Neural progenitor cell (in vitro differentiated cells): ENCODE data around the gene CRIP2. TPM values are rescaled to one million over a fixed set of nuclear protein-coding genes. Genes with fewer than 3 reads are reported as not detected.

Source experiments
- DNase-seq: peaks from one replicate; pipeline ENCODE4 v3.0.0-alpha.2; 2016; ENCODE audit warnings: low spot score
- H2AFZ ChIP-seq: fragments of 200-600 bp; sonication (generic); replicated peaks from 2 replicates; pipeline ENCODE4 v1.6.1; 2016; ENCODE audit warnings: antibody characterized with exemption
- H3F3A ChIP-seq: fragments of 200-600 bp; sonication (generic); 2 replicates; pipeline ENCODE4 v1.6.1; 2016; ENCODE audit warnings: antibody characterized with exemption, low read depth
- H3K27ac ChIP-seq: fragments of 200-600 bp; sonication (generic); 2 replicates; pipeline ENCODE4 v1.5.1; 2016; ENCODE audit warnings: mild to moderate bottlenecking
- H3K27me3 ChIP-seq: fragments of 200-600 bp; sonication (generic); 2 replicates; pipeline ENCODE4 v1.6.1; 2016; ENCODE audit warnings: mild to moderate bottlenecking, moderate library complexity
- H3K36me3 ChIP-seq: fragments of 200-600 bp; sonication (generic); 2 replicates; pipeline ENCODE4 v1.5.1; 2016
- H3K4me1 ChIP-seq: fragments of 200-600 bp; sonication (generic); 2 replicates; pipeline ENCODE4 v1.6.1; 2016; ENCODE audit warnings: mixed run types
- H3K4me2 ChIP-seq: fragments of 200-600 bp; sonication (generic); 2 replicates; pipeline ENCODE4 v1.6.1; 2016
- H3K4me3 ChIP-seq: fragments of 200-600 bp; sonication (generic); 2 replicates; pipeline ENCODE4 v1.5.1; 2016
- H3K79me2 ChIP-seq: fragments of 200-600 bp; sonication (generic); 2 replicates; pipeline ENCODE4 v1.6.1; 2016; ENCODE audit warnings: low read depth
- H3K9ac ChIP-seq: fragments of 200-600 bp; sonication (generic); 2 replicates; pipeline ENCODE4 v1.6.1; 2016
- H3K9me3 ChIP-seq: fragments of 200-600 bp; sonication (generic); 2 replicates; pipeline ENCODE4 v1.5.1; 2016; ENCODE audit warnings: low read depth
- H4K20me1 ChIP-seq: fragments of 200-600 bp; sonication (generic); 2 replicates; pipeline ENCODE4 v1.6.1; 2016; ENCODE audit warnings: low read depth
- H3K27ac Mint-ChIP-seq: 3 replicates; pipeline ENCODE4 v1.8.0; 2021; ENCODE audit warnings: mixed read lengths
- H3K27me3 Mint-ChIP-seq: 2 replicates; pipeline ENCODE4 v1.8.0; 2022; ENCODE audit warnings: low read depth, mild to moderate bottlenecking, inconsistent platforms, moderate library complexity, mixed read lengths; ENCODE audit not compliant: insufficient read depth
- H3K36me3 Mint-ChIP-seq: 3 replicates; pipeline ENCODE4 v1.8.0; 2021; ENCODE audit warnings: mixed read lengths
- H3K4me1 Mint-ChIP-seq: 3 replicates; pipeline ENCODE4 v1.8.0; 2021; ENCODE audit warnings: mixed read lengths
- H3K4me3 Mint-ChIP-seq: 3 replicates; pipeline ENCODE4 v1.8.0; 2021; ENCODE audit warnings: mild to moderate bottlenecking, moderate library complexity, mixed read lengths
- H3K9me3 Mint-ChIP-seq: 3 replicates; pipeline ENCODE4 v1.8.0; 2020; ENCODE audit warnings: mixed read lengths
- EZH2 ChIP-seq: fragments of 200-600 bp; sonication (generic); IDR thresholded peaks from 2 replicates; pipeline ENCODE4 v1.6.1; 2017; ENCODE audit warnings: antibody characterized with exemption, mild to moderate bottlenecking, moderate library complexity
- EZH2phosphoT487 ChIP-seq: fragments of 200-600 bp; sonication (generic); IDR thresholded peaks from 2 replicates; pipeline ENCODE4 v1.6.1; 2017; ENCODE audit warnings: antibody characterized with exemption
- total RNA-seq: library from RNA; depleted of rRNA; stranded (reverse); fragments of >200 nt; gene quantifications from 2 replicates; pipeline ENCODE4 v1.2.3, GENCODE V29; 2015; ENCODE audit warnings: low replicate concordance
- TF ChIP-seq, protein P1 (sequence below): fragments of 200-600 bp; sonication (generic); IDR thresholded peaks from 2 replicates; pipeline ENCODE4 v1.5.1; 2017; ENCODE audit warnings: antibody characterized with exemption, mild to moderate bottlenecking

The CRIP2 gene
- total RNA-seq, 1 donor from 2014 or later = 0.30 TPM

DNA sequence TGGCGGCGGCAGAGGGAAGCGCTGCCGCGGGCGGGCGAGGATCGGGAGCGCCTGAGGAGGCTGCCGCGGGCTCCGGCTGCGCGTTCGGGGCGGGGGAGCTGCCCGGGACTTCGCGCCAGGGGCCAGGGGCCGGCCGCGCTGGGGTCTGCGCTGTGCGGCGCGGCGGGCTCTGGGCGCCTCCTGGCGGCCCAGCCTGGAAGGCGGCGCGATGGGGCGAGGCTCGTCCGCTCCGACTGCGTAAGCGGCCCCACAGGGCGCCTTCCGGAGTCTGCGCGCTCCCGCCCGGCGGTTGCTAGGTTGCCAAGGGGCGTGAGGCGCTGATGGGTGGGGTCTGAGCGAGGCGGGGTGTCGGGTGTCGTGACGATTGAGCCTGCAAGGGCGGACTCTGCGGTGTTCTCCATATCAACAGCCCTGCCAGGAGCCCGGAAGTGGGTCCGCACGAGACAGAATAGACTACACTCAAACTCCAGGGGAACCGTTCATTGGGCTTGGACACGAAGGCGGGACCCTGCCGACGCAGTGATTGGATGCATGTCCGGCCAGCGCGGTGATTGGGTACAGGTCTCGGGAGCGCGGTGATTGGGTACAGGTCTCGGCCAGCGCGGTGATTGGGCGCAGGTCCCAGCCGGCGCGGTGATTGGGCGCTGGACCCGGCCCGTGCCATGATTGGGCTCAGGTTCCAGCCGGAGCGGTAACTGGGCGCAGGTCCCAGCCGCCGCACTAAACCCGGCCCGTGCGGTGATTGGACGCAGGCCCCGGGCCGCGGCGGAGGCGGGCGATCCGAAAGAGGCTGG is 16.1 kb downstream of the CRIP2 start, which contains the start of gene TEDC1:
TSS of gene TEDC1 (plus strand) at position 675 of the 794 bp plus-strand sequence. CDS start 130 bp downstream, outside the sequence.
- Histone ChIP-seq H3K27me3 (peaks cover 28% of the 10 kb centered on the region), H4K20me1 (peaks cover 13% of the 10 kb centered on the region), H3F3A (peaks cover 32% of the 10 kb centered on the region), H3K4me2 (peak within 1 kb of the TSS; percentile 99), H2AFZ (peak within 1 kb of the TSS; percentile 91), H3K9me3 (no peaks in the 10 kb centered on the region), H3K79me2 (no peaks in the 10 kb centered on the region), H3K4me3 (peak within 1 kb of the TSS; percentile 72), H3K36me3 (no peaks in the 10 kb centered on the region), H3K4me1 (peaks cover 21% of the 10 kb centered on the region), H3K9ac (no peak within 1 kb of the TSS), H3K27ac (peak within 1 kb of the TSS; percentile 47)
- Mint-ChIP-seq H3K27ac (peak within 1 kb of the TSS; percentile 76), H3K4me1 (peaks cover 18% of the 10 kb centered on the region), H3K36me3 (no peaks in the 10 kb centered on the region), H3K27me3 (peaks cover 13% of the 10 kb centered on the region), H3K9me3 (no peaks in the 10 kb centered on the region), H3K4me3 (peak within 1 kb of the TSS; percentile 88)
- peak; percentile 99 for DNase-seq
- TF ChIP-seq EZH2 = no peak
- TF ChIP-seq, protein P1, sequence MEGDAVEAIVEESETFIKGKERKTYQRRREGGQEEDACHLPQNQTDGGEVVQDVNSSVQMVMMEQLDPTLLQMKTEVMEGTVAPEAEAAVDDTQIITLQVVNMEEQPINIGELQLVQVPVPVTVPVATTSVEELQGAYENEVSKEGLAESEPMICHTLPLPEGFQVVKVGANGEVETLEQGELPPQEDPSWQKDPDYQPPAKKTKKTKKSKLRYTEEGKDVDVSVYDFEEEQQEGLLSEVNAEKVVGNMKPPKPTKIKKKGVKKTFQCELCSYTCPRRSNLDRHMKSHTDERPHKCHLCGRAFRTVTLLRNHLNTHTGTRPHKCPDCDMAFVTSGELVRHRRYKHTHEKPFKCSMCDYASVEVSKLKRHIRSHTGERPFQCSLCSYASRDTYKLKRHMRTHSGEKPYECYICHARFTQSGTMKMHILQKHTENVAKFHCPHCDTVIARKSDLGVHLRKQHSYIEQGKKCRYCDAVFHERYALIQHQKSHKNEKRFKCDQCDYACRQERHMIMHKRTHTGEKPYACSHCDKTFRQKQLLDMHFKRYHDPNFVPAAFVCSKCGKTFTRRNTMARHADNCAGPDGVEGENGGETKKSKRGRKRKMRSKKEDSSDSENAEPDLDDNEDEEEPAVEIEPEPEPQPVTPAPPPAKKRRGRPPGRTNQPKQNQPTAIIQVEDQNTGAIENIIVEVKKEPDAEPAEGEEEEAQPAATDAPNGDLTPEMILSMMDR = peak; percentile 64

DNA sequence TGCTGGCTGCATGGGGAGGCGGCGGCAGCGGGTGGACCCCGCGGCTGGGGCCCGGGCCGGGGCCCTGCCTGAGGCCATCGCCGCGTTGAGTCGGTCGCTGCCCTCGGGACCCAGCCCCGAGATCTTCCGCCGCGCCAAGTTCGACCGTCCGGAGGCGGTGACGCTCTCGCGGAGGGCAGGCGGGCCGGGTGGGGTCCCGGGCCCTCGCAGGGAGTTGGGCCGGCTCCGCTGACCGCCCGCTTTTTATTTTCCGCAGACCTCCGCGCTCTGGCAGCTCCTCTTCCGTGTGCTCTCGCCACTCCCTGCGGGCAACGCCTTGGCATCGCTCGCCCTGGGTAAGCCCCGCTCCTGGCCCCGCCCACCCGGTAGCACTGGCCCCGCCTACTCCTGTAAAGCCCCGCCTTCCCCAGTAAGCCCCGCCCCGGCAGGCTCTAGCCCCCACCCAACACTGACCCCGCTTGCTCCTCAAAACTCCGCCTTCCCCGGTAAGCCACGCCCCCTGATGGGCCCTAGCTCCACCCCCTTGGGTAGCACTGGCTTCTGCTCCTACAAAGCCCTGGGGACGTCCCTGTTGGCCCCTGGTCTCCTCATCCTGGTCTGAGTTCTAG is 16.8 kb downstream of the CRIP2 start:
- peaks cover 9% of the 10 kb centered on the region for H4K20me1 ChIP-seq
- peaks cover 18% of the 10 kb centered on the region for H3K4me1 ChIP-seq
- H2AFZ ChIP-seq = peak overlapping the region; percentile 57
- H3K4me3 Mint-ChIP-seq = peak overlapping the region; percentile 88
- peak overlapping the region; percentile 71 for H3K4me2 ChIP-seq
- no peak overlapping the region for H3K9ac ChIP-seq
- no peaks in the 10 kb centered on the region for H3K36me3 ChIP-seq
- TF ChIP-seq, protein P1 = no peak
- TF ChIP-seq EZH2 (no peak), EZH2phosphoT487 (no peak)
- peaks cover 16% of the 10 kb centered on the region for H3K4me1 Mint-ChIP-seq
- H3K36me3 Mint-ChIP-seq = no peaks in the 10 kb centered on the region
- peaks cover 32% of the 10 kb centered on the region for H3F3A ChIP-seq
- DNase-seq = peak; percentile 78
- no peaks in the 10 kb centered on the region for H3K79me2 ChIP-seq
- H3K9me3 ChIP-seq = no peaks in the 10 kb centered on the region
- H3K9me3 Mint-ChIP-seq = no peaks in the 10 kb centered on the region
- H3K4me3 ChIP-seq = peak overlapping the region; percentile 72
- H3K27me3 ChIP-seq = peaks cover 21% of the 10 kb centered on the region
- H3K27me3 Mint-ChIP-seq = peaks cover 11% of the 10 kb centered on the region
- peak overlapping the region; percentile 47 for H3K27ac ChIP-seq
- H3K27ac Mint-ChIP-seq = no peak overlapping the region

DNA sequence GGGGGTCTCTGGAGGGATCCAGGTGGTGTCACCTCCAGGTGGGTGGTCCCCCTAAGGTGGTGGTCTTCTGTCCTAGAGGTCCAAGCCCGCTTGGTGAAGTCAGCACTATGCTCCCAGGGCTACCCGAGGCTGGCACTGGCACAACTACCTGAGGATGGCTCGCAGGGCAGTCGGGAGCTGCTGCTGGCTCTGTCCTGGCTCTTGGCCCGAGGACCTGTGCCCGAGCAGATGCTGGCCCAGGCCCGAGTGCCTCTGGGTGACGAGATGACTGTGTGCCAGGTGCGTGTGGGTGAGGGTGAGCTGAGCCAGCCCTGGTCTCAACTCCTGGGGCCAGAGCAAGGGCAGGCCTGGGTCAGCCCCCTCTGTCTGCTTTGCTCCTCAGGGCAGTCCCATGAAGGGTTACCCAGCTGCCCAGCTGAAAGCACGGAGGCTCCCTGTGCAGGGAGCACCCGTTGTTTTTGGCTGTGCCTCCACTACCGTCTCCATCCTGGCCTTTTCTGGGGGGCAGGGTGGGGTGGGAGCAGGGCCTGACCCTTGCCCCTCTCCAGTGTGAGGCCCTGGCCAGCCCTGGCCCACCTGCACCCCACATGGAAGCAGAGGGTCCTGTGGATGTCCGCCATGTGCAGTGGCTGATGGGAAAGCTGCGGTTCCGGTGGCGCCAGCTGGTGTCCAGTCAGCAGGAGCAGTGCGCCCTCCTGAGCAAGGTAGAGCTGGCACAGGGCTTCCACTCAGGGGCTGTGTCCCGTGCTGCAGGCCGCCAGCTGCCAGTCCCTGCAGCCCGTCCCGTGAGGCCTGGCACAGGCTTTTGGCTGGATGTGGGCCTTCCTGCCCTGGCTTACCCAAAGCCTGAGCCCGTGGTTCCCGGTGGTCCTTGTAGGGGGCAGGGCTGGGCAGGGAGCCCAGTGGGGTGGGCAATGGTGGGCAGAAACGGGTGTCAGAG is 17.7 kb downstream of the CRIP2 start:
- H3F3A ChIP-seq = peaks cover 32% of the 10 kb centered on the region
- H3K9ac ChIP-seq = no peak overlapping the region
- no peak for TF ChIP-seq EZH2
- H3K4me1 Mint-ChIP-seq = peaks cover 14% of the 10 kb centered on the region
- peak overlapping the region; percentile 71 for H3K4me2 ChIP-seq
- H3K79me2 ChIP-seq = no peaks in the 10 kb centered on the region
- peak overlapping the region; percentile 81 for H3K4me3 Mint-ChIP-seq
- H3K4me1 ChIP-seq = peaks cover 15% of the 10 kb centered on the region
- H3K9me3 ChIP-seq = no peaks in the 10 kb centered on the region
- H3K27ac Mint-ChIP-seq = no peak overlapping the region
- no peaks in the 10 kb centered on the region for H3K36me3 ChIP-seq
- H3K27me3 Mint-ChIP-seq = peaks cover 8% of the 10 kb centered on the region
- no peaks in the 10 kb centered on the region for H3K9me3 Mint-ChIP-seq
- no peak overlapping the region for H2AFZ ChIP-seq
- H3K27me3 ChIP-seq = peaks cover 12% of the 10 kb centered on the region
- peak overlapping the region; percentile 72 for H3K4me3 ChIP-seq
- H3K27ac ChIP-seq = no peak overlapping the region
- peaks cover 9% of the 10 kb centered on the region for H4K20me1 ChIP-seq
- DNase-seq = no peak
- H3K36me3 Mint-ChIP-seq = no peaks in the 10 kb centered on the region
